K562 (cell line): ENCODE results near the gene COL4A2. TPM values are rescaled to one million over a fixed set of nuclear protein-coding genes. Genes with fewer than 3 reads are reported as not detected.

Experiments
- GABPA ChIP-seq: fragments of 200-800 bp; sonication (Bioruptor generic); conservative IDR thresholded peaks from 2 replicates; pipeline ENCODE4 v1.6.1; 2016; ENCODE audit warnings: low read depth, missing genetic modification characterization, missing compliant biosample characterization
- HNRNPH1 ChIP-seq: fragments of 200-400 bp; formaldehyde crosslinking; optimal IDR thresholded peaks from 2 replicates; pipeline ENCODE3; 2017; ENCODE audit warnings: low read depth, mild to moderate bottlenecking, low read length, moderate library complexity
- ZNF77 ChIP-seq: fragments of 250-450 bp; sonication (Bioruptor Pico); IDR thresholded peaks from 2 replicates; pipeline ENCODE4 v1.5.0; 2020
- polyA plus RNA-seq, 8 experiments: library from polyadenylated mRNA; depleted of rRNA in 4 of 8; stranded (reverse) in 5 of 8; unstranded in 3 of 8; fragments of >200 nt; fragmentation: Nextera tagmentation in 2 of 8; fragmentation: Illumina TruSeq in 1 of 8; extraction: Ambion mirVana in 2 of 8; extraction: Trizol in 1 of 8; gene quantifications; 2 replicates each; pipeline versions ENCODE4 v1.2.1 to v1.2.3, GENCODE V29; 2011 to 2014; ENCODE audit warnings: inconsistent platforms in 1 of 8, missing spikeins in 1 of 8
- total RNA-seq, 7 experiments: library from RNA; depleted of rRNA in 6 of 7; stranded (reverse); fragments of >200 nt in 6 of 7; fragmentation: Illumina TruSeq in 2 of 7; extraction: Trizol in 2 of 7; gene quantifications; 2 replicates each; pipeline versions ENCODE4 v1.2.1 to v1.2.3, GENCODE V29; 2011 to 2021; ENCODE audit warnings: low replicate concordance in 1 of 7
- TF ChIP-seq, protein P1 (sequence below): sonication (generic); formaldehyde crosslinking; IDR thresholded peaks from 2 replicates; pipeline ENCODE4 v1.9.0; 2022; ENCODE audit warnings: mild to moderate bottlenecking, missing genetic modification reagents
- TF ChIP-seq, protein P2 (sequence below), 2 experiments: IDR thresholded peaks; 2 replicates each; pipeline ENCODE4 v1.6.1; 2011; ENCODE audit warnings: borderline replicate concordance in 1 of 2, control low read depth in 1 of 2, low read depth in 1 of 2, low read length in 1 of 2, mild to moderate bottlenecking in 1 of 2, mixed read lengths in 1 of 2, moderate library complexity in 1 of 2; ENCODE audit not compliant: insufficient read depth in 1 of 2, insufficient read length in 1 of 2, poor library complexity in 1 of 2, severe bottlenecking in 1 of 2; ENCODE audit errors: extremely low read depth in 1 of 2
- TF ChIP-seq, protein P3 (sequence below): IDR thresholded peaks from 2 replicates; pipeline ENCODE4 v1.6.1; 2012; ENCODE audit warnings: low read depth, low read length, improper control_type of control experiment, borderline replicate concordance
- TF ChIP-seq, protein P4 (sequence below), 2 experiments: fragments of 450-650 bp; formaldehyde crosslinking in 1 of 2; IDR thresholded peaks; 2 replicates each; pipeline versions ENCODE4 v1.4.0 to v1.6.1; 2014 to 2020; ENCODE audit warnings: mild to moderate bottlenecking in 2 of 2, borderline replicate concordance in 1 of 2, low read depth in 1 of 2

COL4A2 gene
- total and polyA plus RNA-seq, 9 of the 15 experiments (the other 6 are each of a cell fraction or from before 2014, with no cell fraction given) = 0.13 to 15.2 (median 8.1) TPM

DNA sequence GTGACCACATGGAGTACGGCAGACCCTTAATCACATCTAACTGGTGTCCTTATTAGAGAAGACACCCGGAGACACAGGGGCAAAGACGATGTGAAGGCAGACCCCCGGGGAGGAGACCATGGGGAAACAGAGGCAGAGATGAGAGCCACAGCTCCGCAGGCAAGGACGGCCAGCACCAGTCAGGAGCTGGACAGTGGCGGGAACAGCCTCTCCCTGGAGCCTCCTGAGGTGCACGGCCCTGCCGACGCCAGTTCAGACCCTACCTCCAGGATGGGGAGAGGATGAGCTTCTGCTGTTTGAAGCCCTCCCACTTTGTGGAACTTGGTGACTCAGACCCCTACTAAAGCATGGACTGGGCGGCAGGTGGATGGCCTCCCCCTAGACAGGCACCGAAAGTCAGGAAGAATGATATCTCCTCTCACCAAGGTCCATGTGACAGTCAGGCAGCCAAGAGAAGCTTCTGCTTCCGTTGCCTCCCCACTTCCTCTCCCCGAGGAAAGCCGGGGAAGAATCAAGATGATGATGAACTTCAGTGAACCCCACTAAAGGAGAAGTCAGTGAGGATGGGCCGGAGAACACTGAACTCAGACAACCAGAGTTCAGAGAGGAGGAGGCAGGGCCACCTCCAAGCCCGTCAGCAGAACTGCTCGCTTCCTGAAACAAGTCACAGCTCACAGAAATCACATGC lies 229.1 kb downstream of the COL4A2 start (continued):
- TF ChIP-seq, protein P1, sequence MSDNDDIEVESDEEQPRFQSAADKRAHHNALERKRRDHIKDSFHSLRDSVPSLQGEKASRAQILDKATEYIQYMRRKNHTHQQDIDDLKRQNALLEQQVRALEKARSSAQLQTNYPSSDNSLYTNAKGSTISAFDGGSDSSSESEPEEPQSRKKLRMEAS (CRISPR knock-in tag) = peak; percentile 49
- peak; percentile 50 for TF ChIP-seq GABPA (tag)
- no peak for TF ChIP-seq HNRNPH1
- no peak for TF ChIP-seq ZNF77 (CRISPR knock-in tag)
- TF ChIP-seq, protein P2, sequence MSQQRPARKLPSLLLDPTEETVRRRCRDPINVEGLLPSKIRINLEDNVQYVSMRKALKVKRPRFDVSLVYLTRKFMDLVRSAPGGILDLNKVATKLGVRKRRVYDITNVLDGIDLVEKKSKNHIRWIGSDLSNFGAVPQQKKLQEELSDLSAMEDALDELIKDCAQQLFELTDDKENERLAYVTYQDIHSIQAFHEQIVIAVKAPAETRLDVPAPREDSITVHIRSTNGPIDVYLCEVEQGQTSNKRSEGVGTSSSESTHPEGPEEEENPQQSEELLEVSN (IDR thresholded peaks at IDR 0.05; ENCODE audit: borderline replicate concordance in 1 of 2, extremely low read depth in 1 of 2, insufficient read depth in 1 of 2, insufficient read length in 1 of 2, low read depth in 1 of 2, low read length in 1 of 2, poor library complexity in 1 of 2, severe bottlenecking in 1 of 2) = peak in 1 of 2 experiments; percentile 9
- TF ChIP-seq, protein P3, sequence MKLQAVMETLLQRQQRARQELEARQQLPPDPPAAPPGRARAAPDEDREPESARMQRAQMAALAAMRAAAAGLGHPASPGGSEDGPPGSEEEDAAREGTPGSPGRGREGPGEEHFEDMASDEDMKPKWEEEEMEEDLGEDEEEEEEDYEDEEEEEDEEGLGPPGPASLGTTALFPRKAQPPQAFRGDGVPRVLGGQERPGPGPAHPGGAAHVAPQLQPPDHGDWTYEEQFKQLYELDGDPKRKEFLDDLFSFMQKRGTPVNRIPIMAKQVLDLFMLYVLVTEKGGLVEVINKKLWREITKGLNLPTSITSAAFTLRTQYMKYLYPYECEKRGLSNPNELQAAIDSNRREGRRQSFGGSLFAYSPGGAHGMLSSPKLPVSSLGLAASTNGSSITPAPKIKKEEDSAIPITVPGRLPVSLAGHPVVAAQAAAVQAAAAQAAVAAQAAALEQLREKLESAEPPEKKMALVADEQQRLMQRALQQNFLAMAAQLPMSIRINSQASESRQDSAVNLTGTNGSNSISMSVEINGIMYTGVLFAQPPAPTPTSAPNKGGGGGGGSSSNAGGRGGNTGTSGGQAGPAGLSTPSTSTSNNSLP = no peak
- TF ChIP-seq, protein P4, sequence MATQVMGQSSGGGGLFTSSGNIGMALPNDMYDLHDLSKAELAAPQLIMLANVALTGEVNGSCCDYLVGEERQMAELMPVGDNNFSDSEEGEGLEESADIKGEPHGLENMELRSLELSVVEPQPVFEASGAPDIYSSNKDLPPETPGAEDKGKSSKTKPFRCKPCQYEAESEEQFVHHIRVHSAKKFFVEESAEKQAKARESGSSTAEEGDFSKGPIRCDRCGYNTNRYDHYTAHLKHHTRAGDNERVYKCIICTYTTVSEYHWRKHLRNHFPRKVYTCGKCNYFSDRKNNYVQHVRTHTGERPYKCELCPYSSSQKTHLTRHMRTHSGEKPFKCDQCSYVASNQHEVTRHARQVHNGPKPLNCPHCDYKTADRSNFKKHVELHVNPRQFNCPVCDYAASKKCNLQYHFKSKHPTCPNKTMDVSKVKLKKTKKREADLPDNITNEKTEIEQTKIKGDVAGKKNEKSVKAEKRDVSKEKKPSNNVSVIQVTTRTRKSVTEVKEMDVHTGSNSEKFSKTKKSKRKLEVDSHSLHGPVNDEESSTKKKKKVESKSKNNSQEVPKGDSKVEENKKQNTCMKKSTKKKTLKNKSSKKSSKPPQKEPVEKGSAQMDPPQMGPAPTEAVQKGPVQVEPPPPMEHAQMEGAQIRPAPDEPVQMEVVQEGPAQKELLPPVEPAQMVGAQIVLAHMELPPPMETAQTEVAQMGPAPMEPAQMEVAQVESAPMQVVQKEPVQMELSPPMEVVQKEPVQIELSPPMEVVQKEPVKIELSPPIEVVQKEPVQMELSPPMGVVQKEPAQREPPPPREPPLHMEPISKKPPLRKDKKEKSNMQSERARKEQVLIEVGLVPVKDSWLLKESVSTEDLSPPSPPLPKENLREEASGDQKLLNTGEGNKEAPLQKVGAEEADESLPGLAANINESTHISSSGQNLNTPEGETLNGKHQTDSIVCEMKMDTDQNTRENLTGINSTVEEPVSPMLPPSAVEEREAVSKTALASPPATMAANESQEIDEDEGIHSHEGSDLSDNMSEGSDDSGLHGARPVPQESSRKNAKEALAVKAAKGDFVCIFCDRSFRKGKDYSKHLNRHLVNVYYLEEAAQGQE (IDR thresholded peaks at IDR 0.05; ENCODE audit: borderline replicate concordance) = 0 out of 2 replicates have a peak, but pooled peaks have one; percentile 11
- TF ChIP-seq, protein P4 (CRISPR knock-in tag; IDR thresholded peaks at IDR 0.05; ENCODE audit: low read depth) = no peak
